Measurements from ENCODE around the gene ENO4. TPM values are rescaled to one million over a fixed set of nuclear protein-coding genes. Genes with fewer than 3 reads are reported as not detected.

ENO4 gene
- total RNA-seq, 1 donor from 2014 or later, result 0.45 TPM

DNA sequence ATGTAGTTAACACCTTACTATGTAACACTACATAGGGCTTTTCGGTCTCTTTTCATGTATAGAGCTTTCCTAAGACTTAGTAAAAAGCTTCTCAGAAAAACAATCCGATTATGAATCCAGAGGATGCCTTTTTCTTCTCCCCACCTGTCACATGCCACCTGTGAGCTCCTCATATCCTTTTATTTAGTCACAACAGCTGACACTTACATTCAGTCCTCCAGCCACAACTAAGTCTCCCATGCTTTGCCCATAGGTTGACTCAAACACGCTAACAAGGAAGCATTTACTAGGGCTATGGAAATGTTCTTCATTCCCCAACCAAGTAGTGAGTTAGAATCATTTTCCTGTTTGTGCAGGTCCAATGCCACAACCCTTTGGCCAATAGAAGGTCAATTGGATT lies 7.9 kb downstream of the ENO4 start:
- no peak for DNase-seq (ENCODE audit: low spot score)
- Mint-ChIP-seq H3K4me1 (ENCODE audit: low read depth) (no peaks in the 10 kb centered on the region), H3K36me3 (ENCODE audit: low read depth) (peaks cover 4% of the 10 kb centered on the region), H3K27ac (ENCODE audit: unreplicated experiment) (no peak overlapping the region), H3K27me3 (ENCODE audit: low read depth) (peaks cover 1% of the 10 kb centered on the region), H3K9me3 (ENCODE audit: low read depth) (peaks cover 10% of the 10 kb centered on the region), H3K4me3 (ENCODE audit: unreplicated experiment) (no peak overlapping the region)
- TF ChIP-seq, protein P1, sequence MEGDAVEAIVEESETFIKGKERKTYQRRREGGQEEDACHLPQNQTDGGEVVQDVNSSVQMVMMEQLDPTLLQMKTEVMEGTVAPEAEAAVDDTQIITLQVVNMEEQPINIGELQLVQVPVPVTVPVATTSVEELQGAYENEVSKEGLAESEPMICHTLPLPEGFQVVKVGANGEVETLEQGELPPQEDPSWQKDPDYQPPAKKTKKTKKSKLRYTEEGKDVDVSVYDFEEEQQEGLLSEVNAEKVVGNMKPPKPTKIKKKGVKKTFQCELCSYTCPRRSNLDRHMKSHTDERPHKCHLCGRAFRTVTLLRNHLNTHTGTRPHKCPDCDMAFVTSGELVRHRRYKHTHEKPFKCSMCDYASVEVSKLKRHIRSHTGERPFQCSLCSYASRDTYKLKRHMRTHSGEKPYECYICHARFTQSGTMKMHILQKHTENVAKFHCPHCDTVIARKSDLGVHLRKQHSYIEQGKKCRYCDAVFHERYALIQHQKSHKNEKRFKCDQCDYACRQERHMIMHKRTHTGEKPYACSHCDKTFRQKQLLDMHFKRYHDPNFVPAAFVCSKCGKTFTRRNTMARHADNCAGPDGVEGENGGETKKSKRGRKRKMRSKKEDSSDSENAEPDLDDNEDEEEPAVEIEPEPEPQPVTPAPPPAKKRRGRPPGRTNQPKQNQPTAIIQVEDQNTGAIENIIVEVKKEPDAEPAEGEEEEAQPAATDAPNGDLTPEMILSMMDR (IDR thresholded peaks at IDR 0.05), result no peak

DNA sequence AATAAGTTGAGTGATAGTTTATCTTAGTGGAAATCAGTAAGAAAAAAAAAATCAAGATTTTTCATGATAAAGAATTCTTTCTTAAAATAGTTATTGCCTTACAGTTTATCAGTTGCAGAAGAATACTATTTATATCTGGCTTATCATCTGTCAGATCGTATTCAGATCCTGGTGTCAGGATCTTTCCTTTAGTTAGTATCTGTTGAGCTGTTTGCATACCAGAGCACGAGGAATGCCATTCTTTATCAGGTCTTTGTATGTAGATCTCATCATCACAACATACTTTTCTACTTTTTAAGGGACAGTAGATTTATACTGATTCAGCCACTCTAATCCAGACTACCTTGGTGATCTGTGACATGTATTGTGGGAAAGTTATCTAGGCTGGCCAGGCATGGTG lies 12.5 kb downstream of the ENO4 start:
- Mint-ChIP-seq H3K27me3 (ENCODE audit: low read depth) (peaks cover 1% of the 10 kb centered on the region), H3K9me3 (ENCODE audit: low read depth) (peaks cover 10% of the 10 kb centered on the region)

DNA sequence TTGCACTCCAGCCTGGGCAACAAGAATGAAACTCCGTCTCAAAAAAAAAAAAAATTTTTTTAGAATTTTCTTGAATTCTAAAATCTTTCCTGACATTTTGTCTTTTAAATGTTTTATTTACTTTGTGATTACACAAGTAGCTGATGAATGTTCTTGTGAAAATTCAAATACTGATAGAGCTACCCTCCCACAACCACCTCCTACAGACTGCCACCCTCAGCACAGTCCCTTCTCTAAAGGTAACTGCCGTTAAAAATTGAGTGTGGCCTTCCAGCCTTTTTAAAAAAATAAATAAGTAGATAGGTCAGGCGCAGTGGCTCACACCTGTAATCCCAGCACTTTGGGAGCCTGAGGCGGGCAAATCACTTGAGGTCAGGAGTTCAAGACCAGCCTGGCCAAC lies 15.1 kb downstream of the ENO4 start:
- Mint-ChIP-seq H3K9me3 (ENCODE audit: low read depth) (no peaks in the 10 kb centered on the region), H3K27me3 (ENCODE audit: low read depth) (peaks cover 1% of the 10 kb centered on the region), H3K4me1 (ENCODE audit: low read depth) (no peaks in the 10 kb centered on the region), H3K4me3 (ENCODE audit: unreplicated experiment) (no peak overlapping the region), H3K27ac (ENCODE audit: unreplicated experiment) (no peak overlapping the region), H3K36me3 (ENCODE audit: low read depth) (no peaks in the 10 kb centered on the region)
- DNase-seq (ENCODE audit: low spot score), result no peak
- TF ChIP-seq, protein P1 (IDR thresholded peaks at IDR 0.05), result no peak

More for the DNA sequence above, 12.5 kb downstream of the ENO4 start:
- TF ChIP-seq, protein P1 (IDR thresholded peaks at IDR 0.05), result no peak
- Mint-ChIP-seq H3K4me3 (ENCODE audit: unreplicated experiment) (no peak overlapping the region), H3K36me3 (ENCODE audit: low read depth) (peaks cover 4% of the 10 kb centered on the region), H3K4me1 (ENCODE audit: low read depth) (no peaks in the 10 kb centered on the region), H3K27ac (ENCODE audit: unreplicated experiment) (no peak overlapping the region)
- no peak for DNase-seq (ENCODE audit: low spot score)

DNA sequence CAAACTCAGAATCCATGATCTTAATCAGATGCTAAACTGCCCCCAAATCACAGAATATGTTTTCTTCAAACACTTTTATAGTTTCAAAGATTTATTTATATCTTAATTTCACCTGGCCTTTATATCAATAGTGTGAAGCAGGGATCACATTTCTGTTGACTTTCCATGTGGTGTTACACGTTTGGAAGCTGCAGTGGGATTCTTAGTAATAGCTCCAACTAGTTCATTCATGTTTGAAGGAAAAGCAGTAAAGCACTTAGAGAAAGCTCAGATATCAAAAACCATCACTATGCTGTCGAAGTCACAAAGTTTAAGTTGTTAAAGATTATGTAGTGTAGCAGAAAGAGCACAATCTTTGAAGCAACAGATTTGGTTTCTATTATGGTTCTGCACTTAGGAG lies 16.8 kb downstream of the ENO4 start:
- H3K4me1 Mint-ChIP-seq (ENCODE audit: low read depth), result no peaks in the 10 kb centered on the region
- H3K4me3 Mint-ChIP-seq (ENCODE audit: unreplicated experiment), result no peak overlapping the region
- no peaks in the 10 kb centered on the region for H3K9me3 Mint-ChIP-seq (ENCODE audit: low read depth)
- no peak overlapping the region for H3K27ac Mint-ChIP-seq (ENCODE audit: unreplicated experiment)
- H3K36me3 Mint-ChIP-seq (ENCODE audit: low read depth), result no peaks in the 10 kb centered on the region
- DNase-seq (ENCODE audit: low spot score), result no peak
- TF ChIP-seq, protein P1 (IDR thresholded peaks at IDR 0.05), result no peak
- H3K27me3 Mint-ChIP-seq (ENCODE audit: low read depth), result no peaks in the 10 kb centered on the region

DNA sequence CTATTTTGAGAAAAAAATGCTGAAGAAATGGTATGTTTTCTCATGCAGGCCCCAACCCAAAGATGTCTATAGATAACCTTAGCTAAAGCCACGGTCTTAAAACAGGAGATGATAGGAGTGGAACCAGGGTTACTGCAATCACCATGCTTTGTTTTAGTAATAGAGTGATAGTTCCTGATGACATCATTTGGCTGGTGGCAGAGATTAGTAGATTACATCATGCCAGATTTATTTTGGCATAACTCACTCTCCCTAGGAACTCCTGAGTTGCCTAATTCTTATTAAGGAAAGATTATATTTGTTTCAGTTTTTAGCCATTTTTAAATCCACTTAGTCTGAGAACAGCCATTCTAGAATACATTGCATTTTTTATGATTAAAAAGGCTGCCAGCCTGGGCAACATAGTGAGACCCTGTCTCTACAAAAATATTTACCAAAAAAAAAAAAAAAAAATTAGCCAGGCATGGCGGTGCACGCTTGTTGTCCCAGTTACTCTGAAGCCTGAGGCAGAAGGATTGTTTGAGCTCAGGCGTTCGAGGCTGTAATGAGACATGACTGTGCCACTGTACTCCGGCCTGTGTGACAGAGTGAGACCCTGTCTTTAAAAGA lies 17.8 kb downstream of the ENO4 start:
- H3K4me1 Mint-ChIP-seq (ENCODE audit: low read depth), result no peaks in the 10 kb centered on the region
- H3K36me3 Mint-ChIP-seq (ENCODE audit: low read depth), result no peaks in the 10 kb centered on the region
- no peak overlapping the region for H3K4me3 Mint-ChIP-seq (ENCODE audit: unreplicated experiment)
- no peaks in the 10 kb centered on the region for H3K9me3 Mint-ChIP-seq (ENCODE audit: low read depth)
- no peak for DNase-seq (ENCODE audit: low spot score)
- no peak overlapping the region for H3K27ac Mint-ChIP-seq (ENCODE audit: unreplicated experiment)
- TF ChIP-seq, protein P1 (IDR thresholded peaks at IDR 0.05), result no peak
- H3K27me3 Mint-ChIP-seq (ENCODE audit: low read depth), result no peaks in the 10 kb centered on the region
